ENCODE results near the gene MCOLN2. TPM values are rescaled to one million over a fixed set of nuclear protein-coding genes. Genes with fewer than 3 reads are reported as not detected.

MCOLN2 gene
- total and polyA plus RNA-seq, 4 donors: 0.16 to 0.28 (median 0.25) TPM; not detected in 1

- DNase-seq (ENCODE audit: low spot score): no peak
- Histone ChIP-seq H3K4me1 (ENCODE audit: control insufficient read depth in 4 of 4, insufficient read depth in 4 of 4, low read length in 3 of 4) (no peaks in the 10 kb centered on the region), H3K27me3 (ENCODE audit: control insufficient read depth in 4 of 4, insufficient read depth in 4 of 4, low read length in 3 of 4) (no peaks in the 10 kb centered on the region), H3K9me3 (ENCODE audit: control insufficient read depth in 4 of 4, low read length in 3 of 4) (no peaks in the 10 kb centered on the region), H3K27ac (ENCODE audit: low read depth in 1 of 2, low read length in 2 of 2) (no peak overlapping the region), H3K9ac (ENCODE audit: low read depth in 1 of 2, low read length in 2 of 2) (no peak overlapping the region), H3K4me3 (ENCODE audit: low read depth in 1 of 3, low read length in 3 of 3) (no peak overlapping the region), H3K36me3 (ENCODE audit: control insufficient read depth in 4 of 4, insufficient read depth in 3 of 4, low read depth in 1 of 4, low read length in 3 of 4) (no peaks in the 10 kb centered on the region)
- TF ChIP-seq ZBTB33 (IDR thresholded peaks at IDR 0.05) (no peak), NR2F2 (IDR thresholded peaks at IDR 0.05) (no peak), SP1 (IDR thresholded peaks at IDR 0.05) (no peak), TAF1 (conservative IDR thresholded peaks at IDR 0.05) (no peak), FOXA1 (IDR thresholded peaks at IDR 0.05) (no peak), RXRA (IDR thresholded peaks at IDR 0.05) (no peak), JUND (IDR thresholded peaks at IDR 0.05) (no peak), HNF4A (conservative IDR thresholded peaks at IDR 0.05) (no peak), MAX (IDR thresholded peaks at IDR 0.05) (no peak), ATF3 (IDR thresholded peaks at IDR 0.05) (no peak), HNF4G (IDR thresholded peaks at IDR 0.05) (no peak), YY1 (IDR thresholded peaks at IDR 0.05) (no peak), EGR1 (IDR thresholded peaks at IDR 0.05; ENCODE audit: low read depth in 2 of 2) (no peak), FOXA2 (IDR thresholded peaks at IDR 0.05) (no peak), RAD21 (IDR thresholded peaks at IDR 0.05) (no peak), GABPA (IDR thresholded peaks at IDR 0.05 in 1 of 2, conservative IDR thresholded peaks at IDR 0.05 in 1 of 2) (no peak)
- TF ChIP-seq, protein P1, sequence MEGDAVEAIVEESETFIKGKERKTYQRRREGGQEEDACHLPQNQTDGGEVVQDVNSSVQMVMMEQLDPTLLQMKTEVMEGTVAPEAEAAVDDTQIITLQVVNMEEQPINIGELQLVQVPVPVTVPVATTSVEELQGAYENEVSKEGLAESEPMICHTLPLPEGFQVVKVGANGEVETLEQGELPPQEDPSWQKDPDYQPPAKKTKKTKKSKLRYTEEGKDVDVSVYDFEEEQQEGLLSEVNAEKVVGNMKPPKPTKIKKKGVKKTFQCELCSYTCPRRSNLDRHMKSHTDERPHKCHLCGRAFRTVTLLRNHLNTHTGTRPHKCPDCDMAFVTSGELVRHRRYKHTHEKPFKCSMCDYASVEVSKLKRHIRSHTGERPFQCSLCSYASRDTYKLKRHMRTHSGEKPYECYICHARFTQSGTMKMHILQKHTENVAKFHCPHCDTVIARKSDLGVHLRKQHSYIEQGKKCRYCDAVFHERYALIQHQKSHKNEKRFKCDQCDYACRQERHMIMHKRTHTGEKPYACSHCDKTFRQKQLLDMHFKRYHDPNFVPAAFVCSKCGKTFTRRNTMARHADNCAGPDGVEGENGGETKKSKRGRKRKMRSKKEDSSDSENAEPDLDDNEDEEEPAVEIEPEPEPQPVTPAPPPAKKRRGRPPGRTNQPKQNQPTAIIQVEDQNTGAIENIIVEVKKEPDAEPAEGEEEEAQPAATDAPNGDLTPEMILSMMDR (IDR thresholded peaks at IDR 0.05; ENCODE audit: low read depth, low read length, missing input control): no peak
- TF ChIP-seq, protein P2, sequence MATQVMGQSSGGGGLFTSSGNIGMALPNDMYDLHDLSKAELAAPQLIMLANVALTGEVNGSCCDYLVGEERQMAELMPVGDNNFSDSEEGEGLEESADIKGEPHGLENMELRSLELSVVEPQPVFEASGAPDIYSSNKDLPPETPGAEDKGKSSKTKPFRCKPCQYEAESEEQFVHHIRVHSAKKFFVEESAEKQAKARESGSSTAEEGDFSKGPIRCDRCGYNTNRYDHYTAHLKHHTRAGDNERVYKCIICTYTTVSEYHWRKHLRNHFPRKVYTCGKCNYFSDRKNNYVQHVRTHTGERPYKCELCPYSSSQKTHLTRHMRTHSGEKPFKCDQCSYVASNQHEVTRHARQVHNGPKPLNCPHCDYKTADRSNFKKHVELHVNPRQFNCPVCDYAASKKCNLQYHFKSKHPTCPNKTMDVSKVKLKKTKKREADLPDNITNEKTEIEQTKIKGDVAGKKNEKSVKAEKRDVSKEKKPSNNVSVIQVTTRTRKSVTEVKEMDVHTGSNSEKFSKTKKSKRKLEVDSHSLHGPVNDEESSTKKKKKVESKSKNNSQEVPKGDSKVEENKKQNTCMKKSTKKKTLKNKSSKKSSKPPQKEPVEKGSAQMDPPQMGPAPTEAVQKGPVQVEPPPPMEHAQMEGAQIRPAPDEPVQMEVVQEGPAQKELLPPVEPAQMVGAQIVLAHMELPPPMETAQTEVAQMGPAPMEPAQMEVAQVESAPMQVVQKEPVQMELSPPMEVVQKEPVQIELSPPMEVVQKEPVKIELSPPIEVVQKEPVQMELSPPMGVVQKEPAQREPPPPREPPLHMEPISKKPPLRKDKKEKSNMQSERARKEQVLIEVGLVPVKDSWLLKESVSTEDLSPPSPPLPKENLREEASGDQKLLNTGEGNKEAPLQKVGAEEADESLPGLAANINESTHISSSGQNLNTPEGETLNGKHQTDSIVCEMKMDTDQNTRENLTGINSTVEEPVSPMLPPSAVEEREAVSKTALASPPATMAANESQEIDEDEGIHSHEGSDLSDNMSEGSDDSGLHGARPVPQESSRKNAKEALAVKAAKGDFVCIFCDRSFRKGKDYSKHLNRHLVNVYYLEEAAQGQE (IDR thresholded peaks at IDR 0.05): no peak
- 56% methylated on average over 4 of the region's 4 CpGs for WGBS
These were observed 80.0 kb downstream of the MCOLN2 start for GRCh38 chr1:84916897-84917296.
